K562 (cell line): Measurements from ENCODE around the gene EXOC4. TPM values are rescaled to one million over a fixed set of nuclear protein-coding genes. Genes with fewer than 3 reads are reported as not detected.

Experiments used
- ATAC-seq: fragments of 200-7000 bp; cut with Tn5 transposase; 3 replicates; pipeline ENCODE4 v1.9.1; 2020; ENCODE audit warnings: moderate library complexity
- BruUV-seq: library from RNA; stranded (reverse); fragments of 400-500 nt; replicated peaks from 2 replicates; lab custom pipeline; 2021; lab: Mats Ljungman, UMichigan
- CTCF ChIA-PET: fragments of 300-600 bp; formaldehyde crosslinking; extraction: SDS; loops from one replicate; lab custom pipeline; 2021; ENCODE audit warnings: low intra/inter-chr PET ratio; lab: Yijun Ruan, JAX
- POLR2A ChIA-PET: fragments of 300-600, 350-650 bp; sonication (Branson Sonifier 250); formaldehyde crosslinking; extraction: SDS; loops from one replicate; lab custom pipeline; 2021; ENCODE audit warnings: antibody characterized with exemption, inconsistent platforms; lab: Yijun Ruan, JAX
- DNase-seq, 4 experiments: peaks; one replicate each; pipeline versions ENCODE4 v3.0.0 to v3.0.0-alpha.2; 2011 to 2018; ENCODE audit warnings: low spot score in 3 of 4, mixed read lengths in 3 of 4; ENCODE audit errors: extremely low read depth in 1 of 4
- FAIRE-seq: peaks from 2 replicates; lab custom pipeline; 2011; peaks lifted over from hg19 to GRCh38; lab: Jason Lieb, UNC
- H2AFZ ChIP-seq: 2 replicates; pipeline ENCODE4 v1.6.0; 2011; ENCODE audit warnings: low read depth, low read length, control low read depth, inconsistent platforms
- H3K27ac ChIP-seq: fragments of 200-600 bp; 3 replicates; pipeline ENCODE4 v1.8.0; 2011; ENCODE audit warnings: low read depth, mild to moderate bottlenecking, control low read depth, inconsistent platforms, low read length, moderate library complexity, mixed read lengths; ENCODE audit errors: extremely low read depth
- H3K27me3 ChIP-seq, 2 experiments: fragments of 300-600 bp in 1 of 2; 2 replicates in 1 of 2; 3 replicates in 1 of 2; pipeline versions ENCODE4 v1.6.0 to v1.8.0; 2011; ENCODE audit warnings: inconsistent platforms in 2 of 2, low read length in 2 of 2, mild to moderate bottlenecking in 1 of 2, mixed read lengths in 1 of 2, moderate library complexity in 1 of 2; ENCODE audit not compliant: control insufficient read depth in 2 of 2, insufficient read depth in 2 of 2
- H3K36me3 ChIP-seq: fragments of 300-600 bp; 3 replicates; pipeline ENCODE4 v1.8.0; 2011; ENCODE audit warnings: mild to moderate bottlenecking, low read length, inconsistent platforms; ENCODE audit not compliant: control insufficient read depth, insufficient read depth
- H3K4me1 ChIP-seq, 2 experiments: fragments of 200-600 bp in 1 of 2; replicated peaks in 1 of 2; 2 replicates in 1 of 2; 3 replicates in 1 of 2; pipeline versions ENCODE4 v1.5.1 to v1.8.0; 2011; ENCODE audit warnings: inconsistent platforms in 2 of 2, low read length in 2 of 2, mild to moderate bottlenecking in 1 of 2, mixed read lengths in 1 of 2, moderate library complexity in 1 of 2; ENCODE audit not compliant: control insufficient read depth in 2 of 2, insufficient read depth in 2 of 2
- H3K4me2 ChIP-seq: 2 replicates; pipeline ENCODE4 v1.6.1; 2011; ENCODE audit warnings: low read length, control low read depth, inconsistent platforms, mixed read lengths; ENCODE audit not compliant: insufficient read depth
- H3K4me3 ChIP-seq: fragments of 200-600 bp; sonication (generic), shearing (Covaris generic); 2 replicates; pipeline ENCODE4 v1.5.1; 2016; ENCODE audit warnings: control low read depth, inconsistent platforms
- H3K79me2 ChIP-seq: fragments of 200-600 bp; 3 replicates; pipeline ENCODE4 v1.8.0; 2011; ENCODE audit warnings: low read length, inconsistent platforms; ENCODE audit not compliant: control insufficient read depth, insufficient read depth
- H3K9ac ChIP-seq, 2 experiments: 2 replicates each; pipeline versions ENCODE4 v1.6.0 to v1.6.1; 2011; ENCODE audit warnings: low read depth in 2 of 2, low read length in 2 of 2, control low read depth in 1 of 2, inconsistent platforms in 1 of 2, mild to moderate bottlenecking in 1 of 2, mixed read lengths in 1 of 2; ENCODE audit not compliant: insufficient read depth in 1 of 2
- H3K9me1 ChIP-seq: one replicate; pipeline ENCODE4 v1.6.0; 2011; ENCODE audit warnings: inconsistent platforms, mild to moderate bottlenecking, low read length, moderate library complexity; ENCODE audit not compliant: control insufficient read depth, insufficient read depth
- H3K9me3 ChIP-seq: replicated peaks from 2 replicates; pipeline ENCODE4 v1.5.1; 2011; ENCODE audit warnings: low read depth, low read length, inconsistent platforms; ENCODE audit not compliant: control insufficient read depth, insufficient read depth
- H4K20me1 ChIP-seq: replicated peaks from 2 replicates; pipeline ENCODE4 v1.6.1; 2011; ENCODE audit warnings: low read length, inconsistent platforms, mixed read lengths; ENCODE audit not compliant: control insufficient read depth, insufficient read depth
- CHCHD3 ChIP-seq: fragments of 250-450 bp; sonication (Bioruptor Pico); IDR thresholded peaks from 2 replicates; pipeline ENCODE4 v2.1.2; 2022; ENCODE audit warnings: mild to moderate bottlenecking
- COPS2 ChIP-seq: fragments of 450-650 bp; conservative IDR thresholded peaks from 2 replicates; pipeline ENCODE4 v1.6.1; 2016; ENCODE audit warnings: mild to moderate bottlenecking, moderate library complexity
- CTBP1 ChIP-seq: fragments of 450-650 bp; IDR thresholded peaks from 2 replicates; pipeline ENCODE4 v1.6.1; 2016; ENCODE audit warnings: borderline replicate concordance
- ELF4 ChIP-seq: fragments of 450-650 bp; formaldehyde crosslinking; IDR thresholded peaks from 2 replicates; pipeline ENCODE4 v1.4.0; 2022; ENCODE audit warnings: missing genetic modification characterization
- HINFP ChIP-seq: fragments of 450-650 bp; conservative IDR thresholded peaks from 2 replicates; pipeline ENCODE4 v1.6.1; 2016; ENCODE audit warnings: missing genetic modification characterization, low read depth, mild to moderate bottlenecking, control low read depth, missing compliant biosample characterization
- HNRNPLL ChIP-seq: fragments of 200-400 bp; formaldehyde crosslinking; IDR thresholded peaks from 2 replicates; pipeline ENCODE4 v1.6.1; 2017; ENCODE audit warnings: low read length, low read depth, mild to moderate bottlenecking; ENCODE audit not compliant: poor library complexity, severe bottlenecking
- IFI16 ChIP-seq: fragments of 250-450 bp; sonication (Bioruptor Pico); IDR thresholded peaks from 2 replicates; pipeline ENCODE4 v2.1.2; 2022; ENCODE audit warnings: mild to moderate bottlenecking, inconsistent platforms
- MCM7 ChIP-seq, 2 experiments: fragments of 450-650 bp; IDR thresholded peaks; 2 replicates each; pipeline ENCODE4 v1.6.1; 2016 to 2018
- NCOA1 ChIP-seq: fragments of 450-650 bp; IDR thresholded peaks from 2 replicates; pipeline ENCODE4 v1.6.1; 2016; ENCODE audit warnings: low read depth
- ZBTB26 ChIP-seq: fragments of 450-650 bp; formaldehyde crosslinking; IDR thresholded peaks from 2 replicates; pipeline ENCODE4 v1.4.0; 2022; ENCODE audit warnings: missing genetic modification characterization
- ZNF224 ChIP-seq: sonication (generic); formaldehyde crosslinking; IDR thresholded peaks from 2 replicates; pipeline ENCODE4 v1.8.0; 2022; ENCODE audit warnings: mild to moderate bottlenecking, missing genetic modification reagents
- ZNF695 ChIP-seq: fragments of 450-650 bp; formaldehyde crosslinking; IDR thresholded peaks from 2 replicates; pipeline ENCODE4 v1.4.0; 2020; ENCODE audit warnings: mild to moderate bottlenecking, moderate library complexity
- ZNF764 ChIP-seq: fragments of 250-450 bp; sonication (Bioruptor Pico); IDR thresholded peaks from 2 replicates; pipeline ENCODE4 v1.4.0; 2020; ENCODE audit warnings: low read depth, mild to moderate bottlenecking, moderate library complexity
- WGBS: fragments of 100-300 bp; shearing (Covaris generic); methylation state at CpG from one replicate; pipeline ENCODE4 v1.1.6; 2016; ENCODE audit warnings: low coverage, mixed read lengths; ENCODE audit not compliant: insufficient coverage; ENCODE audit errors: missing lambda C conversion rate; 5-methylcytosine and 5-hydroxymethylcytosine counted together
- in situ Hi-C: fragments of 300-500 bp; cut with MboI; formaldehyde crosslinking; loops from 4 replicates; pipeline ENCODE4 v1.15.0; 2018; ENCODE audit warnings: inconsistent platforms, mixed read lengths
- intact Hi-C: fragments of 100-400 bp; cut with micrococcal nuclease; formaldehyde crosslinking; loops from 2 replicates; pipeline ENCODE4 v1.14.2; 2022
- polyA plus RNA-seq, 8 experiments: library from polyadenylated mRNA; depleted of rRNA in 4 of 8; stranded (reverse) in 5 of 8; unstranded in 3 of 8; fragments of >200 nt; fragmentation: Nextera tagmentation in 2 of 8; fragmentation: Illumina TruSeq in 1 of 8; extraction: Ambion mirVana in 2 of 8; extraction: Trizol in 1 of 8; gene quantifications; 2 replicates each; pipeline versions ENCODE4 v1.2.1 to v1.2.3, GENCODE V29; 2011 to 2014; ENCODE audit warnings: inconsistent platforms in 1 of 8, missing spikeins in 1 of 8
- total RNA-seq, 7 experiments: library from RNA; depleted of rRNA in 6 of 7; stranded (reverse); fragments of >200 nt in 6 of 7; fragmentation: Illumina TruSeq in 2 of 7; extraction: Trizol in 2 of 7; gene quantifications; 2 replicates each; pipeline versions ENCODE4 v1.2.1 to v1.2.3, GENCODE V29; 2011 to 2021; ENCODE audit warnings: low replicate concordance in 1 of 7
- TF ChIP-seq, protein P1 (sequence below): sonication (generic); IDR thresholded peaks from 2 replicates; pipeline ENCODE4 v1.6.1; 2016
- TF ChIP-seq, protein P2 (sequence below), 2 experiments: fragments of 450-650 bp in 1 of 2; sonication (generic) in 1 of 2; formaldehyde crosslinking; conservative IDR thresholded peaks; 2 replicates each; pipeline versions ENCODE4 v1.4.0 to v1.8.1; 2020 to 2022; ENCODE audit warnings: mild to moderate bottlenecking in 1 of 2, missing genetic modification reagents in 1 of 2
- TF ChIP-seq, protein P3 (sequence below), 3 experiments: fragments of 200-800 bp in 1 of 3; sonication (Bioruptor generic) in 1 of 3; sonication (generic) in 1 of 3; formaldehyde crosslinking in 1 of 3; IDR thresholded peaks; 2 replicates each; pipeline versions ENCODE4 v1.6.1 to v1.8.0; 2016 to 2022; ENCODE audit warnings: mild to moderate bottlenecking in 2 of 3, missing compliant biosample characterization in 2 of 3, missing genetic modification characterization in 2 of 3, missing genetic modification reagents in 1 of 3

EXOC4 gene
- total and polyA plus RNA-seq, 9 of the 15 experiments (the other 6 are each of a cell fraction or from before 2014, with no cell fraction given): 18.5 to 73.1 (median 46.6) TPM

DNA sequence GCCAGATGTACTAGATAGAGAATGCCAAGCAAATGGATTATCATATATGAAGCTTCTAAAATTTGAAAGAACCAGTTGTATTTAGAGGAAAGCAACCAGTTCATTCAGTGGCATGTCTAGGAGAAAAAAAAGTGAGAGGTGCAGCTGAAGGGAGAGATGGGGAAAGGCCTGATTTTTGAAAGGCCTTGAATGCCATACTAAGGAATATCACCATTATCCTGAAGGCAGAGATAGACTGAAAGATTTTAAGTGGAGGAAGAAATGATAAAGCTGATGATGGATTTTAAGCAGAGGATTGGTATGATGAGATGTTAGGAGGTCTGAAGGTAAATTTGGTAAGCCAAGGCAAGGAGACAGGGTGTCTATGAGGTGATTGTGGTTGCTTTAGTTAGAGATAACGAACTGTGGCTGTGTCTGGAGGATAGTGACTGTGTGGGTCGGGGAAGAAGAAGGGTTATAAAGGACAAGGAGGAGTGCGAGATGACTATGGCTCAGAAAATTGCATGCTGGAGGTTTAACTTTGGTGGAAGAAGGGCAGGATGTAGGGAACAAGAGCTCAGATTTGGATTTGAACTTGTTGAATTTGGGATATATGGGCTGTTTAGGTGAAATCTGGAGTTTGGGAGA is 330.8 kb downstream of the EXOC4 start:
- H3K4me1 ChIP-seq: peaks cover 0 to 9% of the 10 kb centered on the region in 2 experiments; a peak in 3 of 5 replicates
- no peaks in the 10 kb centered on the region for H3K9me3 ChIP-seq
- intact Hi-C loops (no loop called here), in situ Hi-C loops (no loop called here)
- no TSS peak for BruUV-seq
- no peaks in the 10 kb centered on the region for H3K79me2 ChIP-seq
- 5% methylated on average over 3 of the region's 3 CpGs for WGBS
- FAIRE-seq: peak; percentile 29
- H2AFZ ChIP-seq: no peak overlapping the region
- H3K27ac ChIP-seq: no peak overlapping the region
- CTCF ChIA-PET: no interaction called here
- no peak overlapping the region for H3K9ac ChIP-seq
- peak in 2 of 4 experiments; percentile 14 to 21 for DNase-seq
- ATAC-seq: peak; percentile 82
- H3K9me1 ChIP-seq: no peaks in the 10 kb centered on the region
- no peaks in the 10 kb centered on the region for H4K20me1 ChIP-seq
- H3K36me3 ChIP-seq: no peaks in the 10 kb centered on the region
- no peaks in the 10 kb centered on the region for H3K27me3 ChIP-seq
- H3K4me3 ChIP-seq: no peak overlapping the region
- no peak overlapping the region for H3K4me2 ChIP-seq
- POLR2A ChIA-PET: interaction anchor here (0.7 to 1.2 kb wide), 2 partner anchors 10 to 13 kb away, joined by 3 read pairs; no protein-coding TSS in a partner anchor
- TF ChIP-seq ZNF764 (CRISPR knock-in tag): no peak
- no peak for TF ChIP-seq CHCHD3
- 0 out of 2 replicates have a peak, but pooled peaks have one; percentile 16 for TF ChIP-seq ELF4 (CRISPR knock-in tag)
- no peak for TF ChIP-seq MCM7 (IDR thresholded peaks at IDR 0.05)
- TF ChIP-seq ZNF224 (CRISPR knock-in tag): no peak
- peak; percentile 56; the same call in 1 of the 2 replicates for TF ChIP-seq CTBP1
- no peak for TF ChIP-seq HINFP
- TF ChIP-seq IFI16 (CRISPR knock-in tag): no peak
- TF ChIP-seq, protein P1, sequence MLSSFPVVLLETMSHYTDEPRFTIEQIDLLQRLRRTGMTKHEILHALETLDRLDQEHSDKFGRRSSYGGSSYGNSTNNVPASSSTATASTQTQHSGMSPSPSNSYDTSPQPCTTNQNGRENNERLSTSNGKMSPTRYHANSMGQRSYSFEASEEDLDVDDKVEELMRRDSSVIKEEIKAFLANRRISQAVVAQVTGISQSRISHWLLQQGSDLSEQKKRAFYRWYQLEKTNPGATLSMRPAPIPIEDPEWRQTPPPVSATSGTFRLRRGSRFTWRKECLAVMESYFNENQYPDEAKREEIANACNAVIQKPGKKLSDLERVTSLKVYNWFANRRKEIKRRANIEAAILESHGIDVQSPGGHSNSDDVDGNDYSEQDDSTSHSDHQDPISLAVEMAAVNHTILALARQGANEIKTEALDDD: 0 out of 2 replicates have a peak, but pooled peaks have one; percentile 42
- no peak for TF ChIP-seq COPS2
- no peak for TF ChIP-seq ZNF695 (CRISPR knock-in tag)
- TF ChIP-seq, protein P2, sequence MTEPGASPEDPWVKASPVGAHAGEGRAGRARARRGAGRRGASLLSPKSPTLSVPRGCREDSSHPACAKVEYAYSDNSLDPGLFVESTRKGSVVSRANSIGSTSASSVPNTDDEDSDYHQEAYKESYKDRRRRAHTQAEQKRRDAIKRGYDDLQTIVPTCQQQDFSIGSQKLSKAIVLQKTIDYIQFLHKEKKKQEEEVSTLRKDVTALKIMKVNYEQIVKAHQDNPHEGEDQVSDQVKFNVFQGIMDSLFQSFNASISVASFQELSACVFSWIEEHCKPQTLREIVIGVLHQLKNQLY (CRISPR knock-in tag; conservative IDR thresholded peaks at IDR 0.05): no peak
- TF ChIP-seq, protein P3, sequence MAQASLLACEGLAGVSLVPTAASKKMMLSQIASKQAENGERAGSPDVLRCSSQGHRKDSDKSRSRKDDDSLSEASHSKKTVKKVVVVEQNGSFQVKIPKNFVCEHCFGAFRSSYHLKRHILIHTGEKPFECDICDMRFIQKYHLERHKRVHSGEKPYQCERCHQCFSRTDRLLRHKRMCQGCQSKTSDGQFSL (CRISPR knock-in tag; IDR thresholded peaks at IDR 0.05): no peak
- TF ChIP-seq, protein P3 (tag; IDR thresholded peaks at IDR 0.05): no peak
- TF ChIP-seq ZBTB26: 0 out of 2 replicates have a peak, but pooled peaks have one; percentile 49
- no peak for TF ChIP-seq NCOA1
- no peak for TF ChIP-seq HNRNPLL
